H9 (cell line): ENCODE results near the gene NLRC3. TPM values are rescaled to one million over a fixed set of nuclear protein-coding genes. Genes with fewer than 3 reads are reported as not detected.

Experiments used
- DNase-seq: peaks from one replicate; pipeline ENCODE4 v3.0.0-alpha.2; 2017
- H2AFZ ChIP-seq: one replicate; pipeline ENCODE4 v1.6.1; 2013; ENCODE audit warnings: mild to moderate bottlenecking, low read length, control low read depth, moderate library complexity
- H2AK5ac ChIP-seq: 2 replicates; pipeline ENCODE4 v1.6.1; 2013; ENCODE audit warnings: low read length, control low read depth, mixed read lengths; ENCODE audit not compliant: insufficient read length
- H2BK120ac ChIP-seq: one replicate; pipeline ENCODE4 v1.6.1; 2013; ENCODE audit warnings: low read depth, mild to moderate bottlenecking, low read length, control low read depth, inconsistent platforms; ENCODE audit not compliant: poor library complexity, severe bottlenecking
- H2BK12ac ChIP-seq: 2 replicates; pipeline ENCODE4 v1.6.1; 2013; ENCODE audit warnings: low read length, control low read depth, mixed read lengths, low read depth; ENCODE audit not compliant: insufficient read length
- H2BK15ac ChIP-seq: 2 replicates; pipeline ENCODE4 v1.6.1; 2013; ENCODE audit warnings: low read depth, low read length, control low read depth
- H2BK20ac ChIP-seq: one replicate; pipeline ENCODE4 v1.6.1; 2013; ENCODE audit warnings: low read depth, mild to moderate bottlenecking, low read length, control low read depth, inconsistent platforms; ENCODE audit not compliant: poor library complexity, severe bottlenecking
- H2BK5ac ChIP-seq: 2 replicates; pipeline ENCODE4 v1.6.1; 2013; ENCODE audit warnings: low read length, control low read depth, mixed read lengths; ENCODE audit not compliant: insufficient read length
- H3K14ac ChIP-seq: 2 replicates; pipeline ENCODE4 v1.6.1; 2013; ENCODE audit warnings: low read length, control low read depth; ENCODE audit not compliant: insufficient read depth
- H3K18ac ChIP-seq: 2 replicates; pipeline ENCODE4 v1.6.1; 2013; ENCODE audit warnings: low read depth, mild to moderate bottlenecking, mixed read lengths, low read length, control low read depth; ENCODE audit not compliant: insufficient read length
- H3K23ac ChIP-seq: 2 replicates; pipeline ENCODE4 v1.6.1; 2013; ENCODE audit warnings: low read length, control low read depth, mixed read lengths, low read depth; ENCODE audit not compliant: insufficient read length
- H3K23me2 ChIP-seq: 2 replicates; pipeline ENCODE4 v1.6.1; 2013; ENCODE audit warnings: low read depth, mild to moderate bottlenecking, mixed read lengths, low read length, control low read depth; ENCODE audit not compliant: insufficient read length, poor library complexity, severe bottlenecking
- H3K27ac ChIP-seq: 2 replicates; pipeline ENCODE4 v1.5.1; 2013; ENCODE audit warnings: low read length, control low read depth, mixed read lengths, low read depth; ENCODE audit not compliant: insufficient read length
- H3K27me3 ChIP-seq: 2 replicates; pipeline ENCODE4 v1.6.1; 2013; ENCODE audit warnings: low read length, control low read depth, inconsistent platforms; ENCODE audit not compliant: insufficient read depth
- H3K4ac ChIP-seq: 2 replicates; pipeline ENCODE4 v1.6.1; 2013; ENCODE audit warnings: low read depth, mild to moderate bottlenecking, control low read depth, inconsistent platforms, low read length, moderate library complexity
- H3K4me1 ChIP-seq: 2 replicates; pipeline ENCODE4 v1.6.1; 2013; ENCODE audit warnings: low read length, control low read depth, inconsistent platforms; ENCODE audit not compliant: insufficient read depth
- H3K4me2 ChIP-seq: 2 replicates; pipeline ENCODE4 v1.6.1; 2013; ENCODE audit warnings: low read length, control low read depth, mixed read lengths; ENCODE audit not compliant: insufficient read length, insufficient read depth
- H3K56ac ChIP-seq: 2 replicates; pipeline ENCODE4 v1.6.1; 2013; ENCODE audit warnings: low read depth, mild to moderate bottlenecking, mixed read lengths, low read length, control low read depth; ENCODE audit not compliant: insufficient read length
- H3K79me1 ChIP-seq: 2 replicates; pipeline ENCODE4 v1.6.1; 2013; ENCODE audit warnings: low read depth, mild to moderate bottlenecking, moderate library complexity, low read length, control low read depth, inconsistent platforms; ENCODE audit not compliant: insufficient read depth, poor library complexity, severe bottlenecking
- H3K79me2 ChIP-seq: 2 replicates; pipeline ENCODE4 v1.6.1; 2013; ENCODE audit warnings: low read length, control low read depth, inconsistent platforms; ENCODE audit not compliant: insufficient read depth
- H3K9ac ChIP-seq: 2 replicates; pipeline ENCODE4 v1.6.1; 2013; ENCODE audit warnings: low read length, control low read depth, mixed read lengths; ENCODE audit not compliant: insufficient read length; ENCODE audit errors: extremely low read depth
- H3K9me3 ChIP-seq: one replicate; pipeline ENCODE4 v1.6.1; 2013; ENCODE audit warnings: low read depth, low read length, inconsistent platforms; ENCODE audit not compliant: control insufficient read depth
- H3T11ph ChIP-seq: one replicate; pipeline ENCODE4 v1.6.1; 2013; ENCODE audit warnings: mild to moderate bottlenecking, low read length, control low read depth, inconsistent platforms
- H4K20me1 ChIP-seq: one replicate; pipeline ENCODE4 v1.6.1; 2013; ENCODE audit not compliant: control insufficient read depth, insufficient read length, insufficient read depth
- H4K5ac ChIP-seq: 2 replicates; pipeline ENCODE4 v1.6.1; 2013; ENCODE audit warnings: low read depth, mild to moderate bottlenecking, mixed read lengths, low read length, control low read depth; ENCODE audit not compliant: insufficient read length
- H4K8ac ChIP-seq: replicated peaks from 2 replicates; pipeline ENCODE4 v1.6.1; 2013; ENCODE audit warnings: low read length, control low read depth, mixed read lengths, low read depth; ENCODE audit not compliant: insufficient read length
- H4K91ac ChIP-seq: 2 replicates; pipeline ENCODE4 v1.6.1; 2013; ENCODE audit warnings: low read depth, mild to moderate bottlenecking, moderate library complexity, mixed read lengths, low read length, control low read depth; ENCODE audit not compliant: insufficient read length
- H3K27ac Mint-ChIP-seq, 3 experiments: 2 replicates in 2 of 3; 3 replicates in 1 of 3; pipeline ENCODE4 v1.8.0; 2020 to 2021; ENCODE audit warnings: mixed read lengths in 3 of 3, mild to moderate bottlenecking in 1 of 3, moderate library complexity in 1 of 3
- H3K27me3 Mint-ChIP-seq: 2 replicates; pipeline ENCODE4 v1.8.0; 2021; ENCODE audit warnings: low read depth, mild to moderate bottlenecking, moderate library complexity, mixed read lengths
- H3K36me3 Mint-ChIP-seq, 3 experiments: 2 replicates in 2 of 3; 3 replicates in 1 of 3; pipeline ENCODE4 v1.8.0; 2020 to 2021; ENCODE audit warnings: low read depth in 3 of 3, mixed read lengths in 3 of 3; ENCODE audit not compliant: insufficient read depth in 1 of 3
- H3K4me1 Mint-ChIP-seq, 2 experiments: 2 replicates each; pipeline ENCODE4 v1.8.0; 2020; ENCODE audit warnings: mixed read lengths in 2 of 2
- H3K4me3 Mint-ChIP-seq, 2 experiments: 2 replicates in 1 of 2; 3 replicates in 1 of 2; pipeline ENCODE4 v1.8.0; 2020 to 2021; ENCODE audit warnings: mild to moderate bottlenecking in 2 of 2, mixed read lengths in 2 of 2, moderate library complexity in 1 of 2
- H3K9me3 Mint-ChIP-seq, 2 experiments: 2 replicates in 1 of 2; 3 replicates in 1 of 2; pipeline ENCODE4 v1.8.0; 2020; ENCODE audit warnings: mild to moderate bottlenecking in 2 of 2, mixed read lengths in 2 of 2, moderate library complexity in 1 of 2
- WGBS: extraction: QIAGEN DNeasy Blood & Tissue Kit; methylation state at CpG from one replicate; pipeline ENCODE4 v1.1.7; 2013; ENCODE audit warnings: missing lambda C conversion rate, low lambda C conversion rate, mixed read lengths; ENCODE audit not compliant: insufficient read length; ENCODE audit errors: extremely low coverage; 5-methylcytosine and 5-hydroxymethylcytosine counted together
- total RNA-seq: library from RNA; stranded (reverse); gene quantifications from 2 replicates; pipeline ENCODE4 v1.2.1, GENCODE V29; 2021
- TF ChIP-seq, protein P1 (sequence below): fragments of 200-600 bp; sonication (generic); conservative IDR thresholded peaks from 3 replicates; pipeline ENCODE4 v1.8.0; 2021; ENCODE audit warnings: antibody characterized with exemption, mild to moderate bottlenecking

Gene NLRC3
- total RNA-seq, 1 experiment from 2014 or later, result 0.44 TPM

DNA sequence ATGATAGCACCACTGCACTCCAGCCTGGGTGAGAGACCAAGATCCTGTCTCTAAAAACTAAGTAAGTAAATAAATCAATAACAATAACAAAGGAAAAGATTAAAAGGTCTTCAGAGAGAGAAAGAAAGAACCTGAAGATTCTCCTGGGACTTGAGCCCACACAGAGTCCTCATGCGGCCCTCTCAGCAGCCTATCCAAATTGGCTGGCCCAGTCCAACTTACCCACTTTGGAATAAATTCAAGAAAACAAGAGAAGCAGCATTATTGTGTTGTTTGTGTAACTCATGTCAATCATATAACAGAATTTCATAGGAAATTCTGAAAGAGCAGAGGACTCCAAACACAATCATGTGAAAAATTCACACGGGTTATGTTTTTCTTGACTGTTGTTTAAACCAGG, 30.4 kb upstream of the NLRC3 start:
- no peak overlapping the region for H3K27ac Mint-ChIP-seq
- Histone ChIP-seq H3K23me2 (peaks cover 4% of the 10 kb centered on the region), H3K79me2 (peaks cover 1% of the 10 kb centered on the region), H3K4me2 (no peak overlapping the region), H3K9me3 (no peaks in the 10 kb centered on the region), H2AFZ (no peak overlapping the region), H2BK15ac (no peak overlapping the region), H3T11ph (no peak overlapping the region), H2BK5ac (no peak overlapping the region), H4K5ac (no peak overlapping the region), H3K4ac (no peak overlapping the region), H3K79me1 (no peaks in the 10 kb centered on the region), H3K14ac (no peak overlapping the region), H3K56ac (no peak overlapping the region), H3K4me1 (no peaks in the 10 kb centered on the region), H4K91ac (no peak overlapping the region), H3K9ac (no peak overlapping the region), H2AK5ac (no peak overlapping the region), H3K27me3 (no peaks in the 10 kb centered on the region), H4K8ac (no peak overlapping the region), H2BK20ac (no peak overlapping the region), H4K20me1 (no peaks in the 10 kb centered on the region), H2BK120ac (no peak overlapping the region), H2BK12ac (no peak overlapping the region), H3K18ac (no peak overlapping the region), H3K27ac (no peak overlapping the region), H3K23ac (no peak overlapping the region)
- H3K9me3 Mint-ChIP-seq, result no peaks in the 10 kb centered on the region
- DNase-seq, result no peak
- H3K4me3 Mint-ChIP-seq, result no peak overlapping the region
- H3K36me3 Mint-ChIP-seq, result peaks cover 12 to 36% (median 31%) of the 10 kb centered on the region in 3 experiments
- no peaks in the 10 kb centered on the region for H3K27me3 Mint-ChIP-seq
- peaks cover 13 to 15% of the 10 kb centered on the region in 2 experiments for H3K4me1 Mint-ChIP-seq
- TF ChIP-seq, protein P1, sequence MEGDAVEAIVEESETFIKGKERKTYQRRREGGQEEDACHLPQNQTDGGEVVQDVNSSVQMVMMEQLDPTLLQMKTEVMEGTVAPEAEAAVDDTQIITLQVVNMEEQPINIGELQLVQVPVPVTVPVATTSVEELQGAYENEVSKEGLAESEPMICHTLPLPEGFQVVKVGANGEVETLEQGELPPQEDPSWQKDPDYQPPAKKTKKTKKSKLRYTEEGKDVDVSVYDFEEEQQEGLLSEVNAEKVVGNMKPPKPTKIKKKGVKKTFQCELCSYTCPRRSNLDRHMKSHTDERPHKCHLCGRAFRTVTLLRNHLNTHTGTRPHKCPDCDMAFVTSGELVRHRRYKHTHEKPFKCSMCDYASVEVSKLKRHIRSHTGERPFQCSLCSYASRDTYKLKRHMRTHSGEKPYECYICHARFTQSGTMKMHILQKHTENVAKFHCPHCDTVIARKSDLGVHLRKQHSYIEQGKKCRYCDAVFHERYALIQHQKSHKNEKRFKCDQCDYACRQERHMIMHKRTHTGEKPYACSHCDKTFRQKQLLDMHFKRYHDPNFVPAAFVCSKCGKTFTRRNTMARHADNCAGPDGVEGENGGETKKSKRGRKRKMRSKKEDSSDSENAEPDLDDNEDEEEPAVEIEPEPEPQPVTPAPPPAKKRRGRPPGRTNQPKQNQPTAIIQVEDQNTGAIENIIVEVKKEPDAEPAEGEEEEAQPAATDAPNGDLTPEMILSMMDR, result no peak
- WGBS, result no CpG with 5 or more reads among the region's 2 CpGs
